SK-N-MC (cell line): ENCODE results near the gene CLSTN2.

Source experiments
- EZH2 ChIP-seq: fragments of 200-600 bp; sonication (generic); IDR thresholded peaks from one replicate; pipeline ENCODE4 v1.6.1; 2017; ENCODE audit warnings: antibody characterized with exemption
- FOXP2 ChIP-seq: optimal IDR thresholded peaks from 2 replicates; pipeline ENCODE3; 2011; ENCODE audit warnings: mild to moderate bottlenecking, moderate library complexity; ENCODE audit not compliant: insufficient read depth; ENCODE audit errors: extremely low read length, control extremely low read depth
- POLR2AphosphoS5 ChIP-seq: IDR thresholded peaks from 2 replicates; pipeline ENCODE4 v1.6.1; 2012; ENCODE audit warnings: mild to moderate bottlenecking, low read depth, low read length, borderline replicate concordance

DNA sequence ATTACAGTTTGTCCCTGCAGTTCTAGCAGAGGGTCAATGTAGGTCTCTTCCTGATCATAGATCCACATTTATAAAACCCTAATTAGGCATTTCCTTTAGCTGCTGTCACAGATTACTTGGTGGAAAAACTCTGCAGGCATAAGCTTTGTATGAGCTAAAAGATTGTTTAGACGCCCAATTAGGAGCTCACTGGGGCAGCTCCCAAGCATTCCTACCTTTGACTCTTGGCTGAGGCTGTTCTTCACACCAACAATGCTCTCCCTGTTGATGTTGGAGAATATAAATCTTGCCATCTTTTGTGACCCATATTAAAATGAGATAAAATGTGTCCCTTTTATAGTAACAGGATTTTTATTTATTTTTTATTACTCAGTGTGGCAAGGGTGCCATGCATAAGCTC lies 594.6 kb downstream of the CLSTN2 start:
- TF ChIP-seq EZH2 (no peak), FOXP2 (no peak), POLR2AphosphoS5 (no peak)
